Esophagus squamous epithelium (tissue), 4 donors: ENCODE data around the gene UBASH3A.

Experiments used
- POLR2A ChIP-seq, 4 donors: fragments of 450-650 bp; IDR thresholded peaks; one replicate each; pipeline ENCODE4 v1.6.1; 2017; ENCODE audit warnings: antibody characterized with exemption in 4 of 4, mild to moderate bottlenecking in 4 of 4, moderate library complexity in 3 of 4
- TF ChIP-seq, protein P1 (sequence below), 6 experiments: fragments of 450-650 bp in 4 of 6; fragments of 200-600 bp in 2 of 6; sonication (generic) in 2 of 6; IDR thresholded peaks; one replicate each; pipeline ENCODE4 v1.5.1; 2016 to 2019; ENCODE audit warnings: antibody characterized with exemption in 6 of 6, mild to moderate bottlenecking in 4 of 6, moderate library complexity in 4 of 6

- TF ChIP-seq, protein P1, sequence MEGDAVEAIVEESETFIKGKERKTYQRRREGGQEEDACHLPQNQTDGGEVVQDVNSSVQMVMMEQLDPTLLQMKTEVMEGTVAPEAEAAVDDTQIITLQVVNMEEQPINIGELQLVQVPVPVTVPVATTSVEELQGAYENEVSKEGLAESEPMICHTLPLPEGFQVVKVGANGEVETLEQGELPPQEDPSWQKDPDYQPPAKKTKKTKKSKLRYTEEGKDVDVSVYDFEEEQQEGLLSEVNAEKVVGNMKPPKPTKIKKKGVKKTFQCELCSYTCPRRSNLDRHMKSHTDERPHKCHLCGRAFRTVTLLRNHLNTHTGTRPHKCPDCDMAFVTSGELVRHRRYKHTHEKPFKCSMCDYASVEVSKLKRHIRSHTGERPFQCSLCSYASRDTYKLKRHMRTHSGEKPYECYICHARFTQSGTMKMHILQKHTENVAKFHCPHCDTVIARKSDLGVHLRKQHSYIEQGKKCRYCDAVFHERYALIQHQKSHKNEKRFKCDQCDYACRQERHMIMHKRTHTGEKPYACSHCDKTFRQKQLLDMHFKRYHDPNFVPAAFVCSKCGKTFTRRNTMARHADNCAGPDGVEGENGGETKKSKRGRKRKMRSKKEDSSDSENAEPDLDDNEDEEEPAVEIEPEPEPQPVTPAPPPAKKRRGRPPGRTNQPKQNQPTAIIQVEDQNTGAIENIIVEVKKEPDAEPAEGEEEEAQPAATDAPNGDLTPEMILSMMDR (IDR thresholded peaks at IDR 0.05): no peak
- TF ChIP-seq POLR2A (IDR thresholded peaks at IDR 0.05): no peak
Observed at GRCh38 chr21:42459546-42460215, 56.0 kb downstream of the UBASH3A start.
